Islet of Langerhans (tissue), 1 donor: Measurements from ENCODE around the gene OPA1.

ENCODE experiments used
- FAIRE-seq: peaks from one replicate; lab custom pipeline; 2011; peaks lifted over from hg19 to GRCh38; lab: Jason Lieb, UNC

Gene OPA1

DNA sequence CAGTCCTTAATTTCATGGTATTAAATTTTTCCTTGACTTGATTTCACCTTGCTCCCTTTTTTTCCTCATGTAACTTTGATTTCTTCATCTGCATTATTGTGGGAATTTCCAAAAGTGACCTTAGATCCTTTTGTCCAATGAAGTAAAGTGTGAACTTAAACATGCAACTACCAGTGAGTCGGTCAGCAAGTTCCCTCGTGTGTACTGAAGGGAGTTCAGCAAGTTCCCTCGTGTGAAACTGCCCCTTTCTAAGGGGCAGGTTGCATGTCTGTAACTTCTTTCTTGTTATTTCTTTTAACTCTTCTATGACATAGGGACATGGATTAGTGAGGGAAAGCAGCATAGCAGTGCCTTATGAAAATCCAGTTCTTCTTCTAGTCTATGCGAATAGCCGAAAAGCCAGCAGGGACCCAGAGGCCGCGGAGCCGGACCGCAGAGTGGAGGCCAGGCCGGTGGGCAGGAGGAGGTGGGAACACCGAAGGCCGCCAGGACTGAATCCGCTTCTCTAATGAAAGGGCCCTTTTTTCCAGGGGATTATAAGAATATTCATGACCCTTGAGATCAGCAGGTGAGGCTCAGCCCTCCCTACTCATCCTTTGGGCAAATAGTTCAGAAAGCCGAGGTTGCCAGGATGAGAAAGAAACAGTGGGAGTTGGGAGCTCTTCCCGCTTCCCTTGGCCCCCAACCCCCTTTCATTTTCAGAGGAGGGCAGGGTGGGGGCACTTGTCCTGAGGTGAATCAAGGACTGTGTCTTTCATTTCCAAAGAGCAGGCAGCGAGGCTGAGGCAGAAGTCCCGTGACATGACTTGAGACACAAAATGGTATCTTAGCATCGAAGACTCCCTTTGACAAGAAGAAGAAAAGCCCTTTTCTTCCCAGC lies 117.5 kb downstream of the OPA1 start:
- no peak for FAIRE-seq

DNA sequence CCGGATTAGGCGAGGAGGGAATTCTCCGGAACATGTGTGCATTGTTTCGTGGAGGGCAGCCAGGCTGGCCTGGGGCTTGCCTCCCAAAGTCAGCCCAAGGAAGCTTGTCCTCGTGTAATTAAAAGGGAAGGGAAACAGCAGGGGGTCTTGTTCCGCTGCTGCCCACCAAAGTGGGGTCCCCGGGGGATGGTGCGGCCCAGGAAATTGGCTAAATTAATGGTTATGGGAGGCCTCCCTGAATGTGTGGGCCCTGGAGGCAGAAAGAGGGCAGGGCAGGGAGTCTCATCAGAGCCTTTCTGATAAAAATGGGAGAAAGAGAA lies 118.1 kb downstream of the OPA1 start:
- FAIRE-seq: no peak

- FAIRE-seq: no peak
Observed at GRCh38 chr3:193711523-193711963, 118.5 kb downstream of the OPA1 start.

GRCh38 chr3:193711964-193712598 lies 119.1 kb downstream of the OPA1 start:
- peak; percentile 91 for FAIRE-seq

GRCh38 chr3:193712938-193713337 lies 119.9 kb downstream of the OPA1 start:
- no peak for FAIRE-seq

DNA sequence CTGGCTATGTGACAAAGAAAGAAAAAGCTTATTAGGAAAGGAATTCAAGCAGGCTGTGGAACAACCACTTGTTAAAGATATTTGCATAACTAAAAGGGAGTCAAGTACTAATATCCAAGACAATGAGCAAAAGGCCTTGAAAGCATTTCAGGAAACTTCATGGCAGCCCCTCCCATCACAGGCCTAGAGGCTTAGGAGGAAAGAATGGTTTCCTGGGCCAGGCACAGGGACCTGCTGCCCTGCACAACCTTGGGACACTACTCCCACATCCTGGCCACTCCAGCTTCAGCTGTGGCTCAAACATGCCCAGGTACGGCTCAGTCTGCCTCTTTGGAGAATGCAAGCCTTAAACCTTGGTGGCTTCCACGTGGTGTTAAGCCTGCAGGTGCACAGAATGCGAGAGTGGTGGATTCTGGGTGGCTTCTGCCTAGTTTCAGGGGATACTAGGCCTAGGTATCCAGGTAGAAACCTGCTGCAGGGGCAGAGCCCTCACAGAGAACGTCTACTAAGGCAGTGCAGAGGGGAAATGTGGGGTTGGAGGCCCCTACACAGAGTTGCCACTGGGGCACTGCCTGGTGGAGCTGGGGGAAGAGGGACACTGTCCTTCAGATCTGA lies 121.6 kb downstream of the OPA1 start:
- FAIRE-seq: no peak

- FAIRE-seq: no peak
Observed at GRCh38 chr3:193716150-193716549, 123.1 kb downstream of the OPA1 start.

DNA sequence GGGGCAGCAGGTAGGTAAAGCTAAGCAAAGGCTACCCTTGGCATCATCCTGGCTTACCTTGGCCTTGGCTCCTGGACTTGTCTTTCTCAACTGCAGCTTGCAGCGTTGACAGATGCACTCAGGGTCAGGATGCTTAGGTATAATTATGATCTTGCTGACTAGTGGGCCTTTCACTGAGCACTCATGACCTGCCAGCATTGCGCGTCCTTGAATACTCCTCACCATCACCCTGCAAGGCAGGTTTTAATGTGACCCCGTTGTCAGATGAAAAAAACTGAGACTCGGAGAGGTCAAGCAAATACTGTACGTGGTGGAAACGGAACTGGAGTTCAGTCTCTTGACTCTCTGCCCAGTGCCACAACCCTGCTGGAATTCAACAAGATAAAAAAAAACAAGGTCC lies 126.7 kb downstream of the OPA1 start:
- no peak for FAIRE-seq

- FAIRE-seq: no peak
Observed at GRCh38 chr3:193720169-193720568, 127.2 kb downstream of the OPA1 start.

DNA sequence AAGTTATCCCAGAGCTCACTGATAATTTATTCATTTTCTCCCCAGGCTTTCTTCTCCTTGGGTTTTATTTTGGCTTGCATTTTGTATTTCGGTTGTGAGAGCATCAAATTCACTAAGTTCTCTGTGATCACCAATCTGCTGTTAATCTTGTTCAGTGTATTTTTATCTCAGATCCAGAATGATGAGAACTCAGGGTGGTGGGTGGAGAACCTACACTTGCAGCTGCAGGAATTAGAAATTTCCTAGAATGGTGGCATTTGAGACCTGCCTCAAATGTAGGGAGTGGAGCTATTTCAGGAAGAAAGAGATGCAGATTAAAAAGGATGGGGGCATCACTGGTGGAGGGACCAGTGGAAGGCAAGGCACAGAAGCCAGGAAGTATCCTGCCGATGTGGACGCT lies 129.6 kb downstream of the OPA1 start:
- FAIRE-seq: no peak

DNA sequence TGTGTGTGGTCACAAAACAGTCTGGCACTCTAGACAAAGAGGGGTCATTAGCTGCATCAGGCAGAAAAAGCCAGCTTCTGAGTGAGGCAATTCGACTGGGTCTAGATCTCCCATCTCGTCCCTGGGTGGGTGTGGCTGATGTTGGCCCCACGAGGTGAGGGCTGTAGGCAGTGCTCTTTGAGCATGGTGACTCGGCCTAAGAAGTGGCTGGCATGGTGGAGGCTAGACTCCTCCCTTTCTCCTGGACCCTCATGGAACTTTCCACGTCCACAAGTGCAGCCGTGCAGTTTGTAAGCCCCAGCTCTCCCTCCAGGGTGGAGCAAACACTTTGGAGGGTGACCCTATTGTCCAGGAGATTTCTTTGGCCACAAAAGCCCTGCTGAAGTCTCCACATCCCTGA lies 134.1 kb downstream of the OPA1 start:
- no peak for FAIRE-seq

GRCh38 chr3:193728429-193729087 lies 135.6 kb downstream of the OPA1 start:
- no peak for FAIRE-seq

GRCh38 chr3:193729088-193729465 lies 136.1 kb downstream of the OPA1 start:
- no peak for FAIRE-seq

GRCh38 chr3:193729601-193730000 lies 136.6 kb downstream of the OPA1 start:
- FAIRE-seq: no peak

DNA sequence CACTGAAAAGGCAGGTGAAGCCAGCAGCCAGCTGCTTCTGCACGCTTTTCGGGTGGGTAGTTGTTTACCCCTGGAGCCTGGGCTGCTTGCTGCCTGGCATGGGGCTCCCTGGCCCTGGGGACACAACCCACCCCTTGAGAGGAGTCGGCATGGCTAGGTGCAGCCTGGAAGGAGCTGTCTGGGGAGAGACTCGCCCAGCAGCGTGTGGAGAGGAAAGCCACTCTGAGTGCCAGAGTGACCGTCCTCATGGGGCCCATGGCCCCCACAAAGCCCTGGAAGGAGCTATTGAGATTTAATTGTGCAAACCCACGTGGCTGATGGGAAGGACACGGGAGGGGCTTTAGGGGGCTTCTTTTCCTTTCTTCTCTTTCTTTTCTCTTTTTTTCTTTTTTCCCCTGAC lies 137.5 kb downstream of the OPA1 start:
- FAIRE-seq: no peak

DNA sequence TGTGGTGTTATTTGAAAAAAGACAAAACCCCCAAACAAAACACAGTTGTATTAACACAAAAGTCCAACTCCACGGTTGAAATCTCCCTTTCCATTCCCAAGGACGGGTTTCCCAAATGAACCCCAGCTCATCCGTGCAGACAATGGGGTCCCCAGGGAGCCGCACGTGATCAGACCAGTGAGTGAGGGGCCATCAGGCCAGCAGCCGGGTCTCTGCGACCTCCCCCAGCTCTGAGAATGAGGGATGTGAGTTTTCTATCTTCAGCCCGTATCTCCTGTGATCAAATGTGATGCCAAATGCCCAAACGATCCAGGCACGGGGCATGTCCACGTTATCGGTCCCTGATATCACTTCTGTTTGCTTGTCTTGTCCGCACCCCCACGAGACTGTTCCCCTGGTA lies 138.0 kb downstream of the OPA1 start:
- FAIRE-seq: no peak

DNA sequence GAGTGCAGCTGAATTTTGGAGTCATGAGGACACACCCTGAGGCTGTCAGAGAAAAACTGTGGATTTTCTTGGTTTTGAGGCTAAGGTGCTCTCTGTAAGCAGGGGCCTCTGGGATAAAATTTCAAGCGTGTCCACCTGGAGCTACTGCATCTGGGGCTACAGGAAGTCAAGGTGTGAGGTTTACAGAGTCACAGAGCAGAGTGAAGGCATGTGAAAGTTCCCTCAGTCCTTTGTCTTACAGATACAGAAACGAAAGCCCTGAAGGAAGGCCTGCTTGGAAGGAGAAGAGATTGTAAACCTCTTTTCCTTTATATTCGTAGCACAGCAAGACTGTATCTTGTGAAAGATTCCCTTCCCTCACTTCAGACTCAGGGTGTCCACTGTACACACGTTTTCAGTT lies 138.6 kb downstream of the OPA1 start:
- FAIRE-seq: no peak

- FAIRE-seq: no peak
Observed at GRCh38 chr3:193732391-193732790, 139.4 kb downstream of the OPA1 start.

DNA sequence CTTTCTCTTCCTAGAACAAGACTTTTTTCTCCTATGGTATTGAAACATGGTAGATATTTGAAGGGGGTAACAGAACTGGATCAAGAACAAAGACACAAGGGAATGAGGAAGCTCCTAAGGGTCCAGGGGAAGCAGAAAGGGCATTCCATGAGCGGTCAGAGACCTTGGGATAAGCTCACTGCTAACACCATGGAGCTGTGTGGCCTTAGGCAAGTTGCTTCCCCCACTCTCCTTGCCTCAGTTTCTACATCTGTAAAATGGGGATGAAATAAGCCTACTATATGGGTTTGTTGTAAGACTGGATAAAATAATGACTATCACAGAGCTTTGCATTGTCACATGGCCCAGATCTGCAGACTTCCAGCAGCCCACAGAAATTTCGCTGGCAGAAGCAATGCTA lies 139.8 kb downstream of the OPA1 start:
- FAIRE-seq: no peak

DNA sequence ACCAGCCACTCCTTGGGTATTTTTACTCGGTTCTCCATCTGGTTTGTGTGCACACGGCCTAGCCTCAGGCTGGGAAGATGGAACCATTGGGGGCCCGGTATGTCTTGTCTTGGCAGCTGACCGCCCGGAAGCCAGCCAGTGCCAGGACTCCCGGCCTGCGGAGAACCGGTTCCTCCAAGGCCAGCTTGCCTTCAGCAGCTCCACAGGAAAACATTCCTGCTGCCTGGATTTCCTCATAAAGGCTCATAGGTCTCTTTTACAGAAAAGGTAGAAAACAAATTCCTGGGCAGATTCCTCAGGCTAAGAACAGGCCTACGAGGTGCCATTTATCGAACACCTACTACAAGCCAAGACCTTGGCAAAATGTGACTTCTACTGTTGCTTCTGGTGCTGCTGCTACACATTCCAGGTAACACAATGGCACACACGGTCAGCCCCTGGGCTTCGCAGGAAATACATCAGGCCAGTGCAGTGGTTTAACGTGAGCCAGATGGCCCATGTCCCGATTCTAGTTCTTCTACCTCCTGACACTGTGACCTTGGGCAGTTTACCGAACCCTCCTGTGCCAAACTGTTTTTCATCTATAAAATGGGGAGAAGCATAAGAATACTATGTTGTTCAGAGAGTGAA lies 141.8 kb downstream of the OPA1 start:
- no peak for FAIRE-seq

DNA sequence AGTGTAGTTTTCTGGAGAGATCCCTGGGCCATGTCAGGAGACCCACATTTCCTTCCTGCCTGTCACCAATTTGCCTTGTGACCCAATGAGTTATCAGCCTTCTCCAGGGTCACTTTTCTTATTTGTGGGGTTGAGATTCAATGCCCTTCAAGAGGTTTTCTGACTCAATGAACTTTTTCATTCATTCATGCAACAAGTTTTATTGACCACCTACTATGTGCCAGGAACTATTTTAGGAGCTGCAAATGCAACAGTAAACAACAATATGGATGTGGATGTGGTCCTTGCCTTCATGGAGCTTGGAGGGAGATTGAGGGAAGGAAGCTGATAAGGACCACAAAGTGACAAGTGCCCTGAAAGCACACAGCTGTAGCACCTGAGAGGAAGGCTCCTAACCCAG lies 142.8 kb downstream of the OPA1 start:
- FAIRE-seq: no peak

- no peak for FAIRE-seq
Observed at GRCh38 chr3:193736616-193737015, 143.6 kb downstream of the OPA1 start.
